Thyroid gland (tissue), 4 donors: Measurements from ENCODE around the gene KRT10. TPM values are rescaled to one million over a fixed set of nuclear protein-coding genes. Genes with fewer than 3 reads are reported as not detected.

ENCODE experiments used
- DNase-seq, 2 donors: peaks; one replicate each; pipeline ENCODE4 v3.0.0-alpha.2; 2019
- H3K27ac ChIP-seq, 3 donors: fragments of 200-600 bp; sonication (generic); 1 replicate in 2 of 3; 2 replicates in 1 of 3; pipeline ENCODE4 v1.5.1; 2016 to 2019; ENCODE audit warnings: mild to moderate bottlenecking in 1 of 3, moderate library complexity in 1 of 3
- H3K27me3 ChIP-seq: fragments of 200-600 bp; sonication (generic); one replicate; pipeline ENCODE4 v1.5.1; 2019
- H3K36me3 ChIP-seq, 2 donors: fragments of 200-600 bp; sonication (generic); one replicate each; pipeline ENCODE4 v1.5.1; 2016 to 2019
- H3K4me1 ChIP-seq, 2 donors: fragments of 200-600 bp; sonication (generic); one replicate each; pipeline ENCODE4 v1.5.1; 2017 to 2019
- H3K4me3 ChIP-seq, 3 donors: fragments of 200-600 bp; sonication (generic); replicated peaks in 1 of 3; 1 replicate in 2 of 3; 2 replicates in 1 of 3; pipeline ENCODE4 v1.5.1; 2016; ENCODE audit warnings: mild to moderate bottlenecking in 1 of 3
- H3K9me3 ChIP-seq: fragments of 200-600 bp; sonication (generic); one replicate; pipeline ENCODE4 v1.5.1; 2017
- CTCF ChIP-seq, 6 experiments: fragments of 200-600 bp in 3 of 6; fragments of 450-650 bp in 3 of 6; sonication (generic) in 3 of 6; IDR thresholded peaks; one replicate each; pipeline ENCODE4 v1.5.1; 2016 to 2019; ENCODE audit warnings: antibody characterized with exemption in 6 of 6, mild to moderate bottlenecking in 2 of 6, inconsistent platforms in 1 of 6, moderate library complexity in 1 of 6
- POLR2A ChIP-seq, 2 donors: fragments of 450-650 bp; IDR thresholded peaks; one replicate each; pipeline ENCODE4 v1.6.1; 2017; ENCODE audit warnings: antibody characterized with exemption in 2 of 2, mild to moderate bottlenecking in 2 of 2, moderate library complexity in 1 of 2
- WGBS, 2 donors: methylation state at CpG; one replicate each; pipeline ENCODE4 v1.1.5; 2017; 5-methylcytosine and 5-hydroxymethylcytosine counted together
- intact Hi-C: fragments of 100-400 bp; cut with DNase I; formaldehyde crosslinking; loops from one replicate; pipeline ENCODE4 v1.15.1; 2023
- total RNA-seq, 4 donors: library from RNA; depleted of rRNA; stranded (reverse); fragments of >200 nt; gene quantifications; one replicate each; pipeline ENCODE4 v1.2.3, GENCODE V29; 2016

KRT10 gene
- total RNA-seq, 4 donors from 2014 or later, result 1.3 to 10.8 (median 8.8) TPM

- TF ChIP-seq POLR2A (IDR thresholded peaks at IDR 0.05), result no peak
- Histone ChIP-seq H3K4me3 (no peak within 1 kb of the TSS), H3K36me3 (no peaks in the 10 kb centered on the region), H3K4me1 (peaks cover 0 to 15% of the 10 kb centered on the region in 2 donors), H3K27me3 (no peaks in the 10 kb centered on the region), H3K27ac (no peak within 1 kb of the TSS), H3K9me3 (no peaks in the 10 kb centered on the region)
- no peak for DNase-seq
- intact Hi-C loops, result no loop called here
- 97 to 99% methylated on average over 4 of the region's 4 CpGs for WGBS, 2 donors
Observed at GRCh38 chr17:40782450-40782849, 40.0 kb downstream of the KRT10 start, which contains the start of gene KRT27. Gene KRT27 (minus strand): TSS chr17:40782550. CDS start chr17:40782493, 57 bp downstream.

DNA sequence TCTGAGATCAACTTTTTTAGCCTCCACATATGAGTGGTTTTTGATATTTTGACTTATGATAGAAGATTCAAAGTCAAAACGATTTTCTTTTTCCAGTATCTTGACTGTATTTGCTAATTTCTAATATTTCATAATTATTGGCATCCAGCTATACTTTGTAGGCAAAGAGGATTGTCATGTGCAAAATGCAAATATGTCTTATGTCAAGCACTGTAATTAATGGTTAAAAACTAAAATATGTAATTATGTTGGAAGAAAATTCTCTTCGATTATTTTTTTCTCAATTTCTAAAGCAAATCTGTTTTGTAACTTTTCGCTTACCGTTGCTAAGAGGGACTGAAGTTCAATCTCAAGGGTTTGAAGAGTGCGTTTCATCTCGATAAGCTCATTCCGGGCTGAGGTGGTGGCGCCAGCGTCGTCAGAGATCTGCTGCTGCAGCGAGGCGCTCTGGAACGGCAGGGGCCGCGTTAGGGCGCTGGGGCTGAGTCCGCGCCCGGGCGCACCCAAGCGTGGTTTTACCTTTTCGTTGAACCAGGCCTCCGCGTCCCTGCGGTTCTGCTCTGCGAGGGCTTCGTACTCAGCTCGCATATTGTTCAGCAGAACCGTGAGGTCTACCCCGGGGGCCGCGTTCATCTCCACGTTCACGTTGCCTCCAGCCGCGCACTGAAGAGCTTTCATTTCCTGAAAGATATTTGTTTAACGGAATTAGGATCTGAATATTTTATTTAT lies 43.1 kb downstream of the KRT10 start:
- no peaks in the 10 kb centered on the region for H3K27me3 ChIP-seq
- intact Hi-C loops, result no loop called here

GRCh38 chr17:40778461-40778860 lies 44.0 kb downstream of the KRT10 start:
- TF ChIP-seq POLR2A (IDR thresholded peaks at IDR 0.05), result no peak
- TF ChIP-seq CTCF (IDR thresholded peaks at IDR 0.05), result no peak
- no peaks in the 10 kb centered on the region for H3K9me3 ChIP-seq
- WGBS, 2 donors, result 53 to 72% methylated on average over 5 of the region's 5 CpGs
- no peaks in the 10 kb centered on the region for H3K36me3 ChIP-seq
- peaks cover 0 to 15% of the 10 kb centered on the region in 2 donors for H3K4me1 ChIP-seq
- H3K4me3 ChIP-seq, result no peak overlapping the region
- no peak overlapping the region for H3K27ac ChIP-seq
- no peak for DNase-seq
- intact Hi-C loops, result no loop called here
- no peaks in the 10 kb centered on the region for H3K27me3 ChIP-seq

More for the DNA sequence above, 43.1 kb downstream of the KRT10 start:
- WGBS, 2 donors, result 11 to 14% methylated on average over 35 to 37 of the region's 37 CpGs
- Histone ChIP-seq H3K4me1 (peaks cover 0 to 15% of the 10 kb centered on the region in 2 donors), H3K4me3 (peak overlapping the region in 1 of 3 donors; percentile 10), H3K27ac (no peak overlapping the region), H3K36me3 (no peaks in the 10 kb centered on the region), H3K9me3 (no peaks in the 10 kb centered on the region)
- peak; percentile 70 to 76 for DNase-seq
- TF ChIP-seq POLR2A (IDR thresholded peaks at IDR 0.05) (no peak), CTCF (IDR thresholded peaks at IDR 0.05) (no peak)

- WGBS, 2 donors, result 76 to 84% methylated on average over 3 of the region's 3 CpGs
- no peak for TF ChIP-seq CTCF (IDR thresholded peaks at IDR 0.05)
- no peak for TF ChIP-seq POLR2A (IDR thresholded peaks at IDR 0.05)
- no peaks in the 10 kb centered on the region for H3K27me3 ChIP-seq
- DNase-seq, result no peak
- H3K4me1 ChIP-seq, result peaks cover 0 to 15% of the 10 kb centered on the region in 2 donors
- no peaks in the 10 kb centered on the region for H3K9me3 ChIP-seq
- no peak overlapping the region for H3K4me3 ChIP-seq
- no peaks in the 10 kb centered on the region for H3K36me3 ChIP-seq
- no peak overlapping the region for H3K27ac ChIP-seq
- intact Hi-C loops, result no loop called here
Observed at GRCh38 chr17:40777971-40778370, 44.4 kb downstream of the KRT10 start.

- intact Hi-C loops, result no loop called here
- Histone ChIP-seq H3K36me3 (no peaks in the 10 kb centered on the region), H3K4me3 (no peak overlapping the region), H3K27ac (no peak overlapping the region), H3K9me3 (no peaks in the 10 kb centered on the region), H3K27me3 (no peaks in the 10 kb centered on the region), H3K4me1 (peaks cover 0 to 15% of the 10 kb centered on the region in 2 donors)
- DNase-seq, result peak; percentile 52 to 79
- 30 to 36% methylated on average over 7 of the region's 7 CpGs for WGBS, 2 donors
- TF ChIP-seq POLR2A (IDR thresholded peaks at IDR 0.05), result no peak
- TF ChIP-seq CTCF (IDR thresholded peaks at IDR 0.05), result no peak
Observed at GRCh38 chr17:40777459-40777858, 45.0 kb downstream of the KRT10 start.
